Measurements from ENCODE around the gene TMEM9B. TPM values are rescaled to one million over a fixed set of nuclear protein-coding genes. Genes with fewer than 3 reads are reported as not detected.
A peak's percentile ranks its signal among the peaks of the same experiment; 100 is the strongest.
"Not testable (repeated sequence)": the region's sequence is repeated elsewhere in the genome, so short reads cannot be mapped to it uniquely, and the experiment has no call there.

TMEM9B gene
- total RNA-seq (2014; rRNA removed; shearing (Covaris generic)), result 8.5 and 9.9 TPM in 2 replicates

DNA sequence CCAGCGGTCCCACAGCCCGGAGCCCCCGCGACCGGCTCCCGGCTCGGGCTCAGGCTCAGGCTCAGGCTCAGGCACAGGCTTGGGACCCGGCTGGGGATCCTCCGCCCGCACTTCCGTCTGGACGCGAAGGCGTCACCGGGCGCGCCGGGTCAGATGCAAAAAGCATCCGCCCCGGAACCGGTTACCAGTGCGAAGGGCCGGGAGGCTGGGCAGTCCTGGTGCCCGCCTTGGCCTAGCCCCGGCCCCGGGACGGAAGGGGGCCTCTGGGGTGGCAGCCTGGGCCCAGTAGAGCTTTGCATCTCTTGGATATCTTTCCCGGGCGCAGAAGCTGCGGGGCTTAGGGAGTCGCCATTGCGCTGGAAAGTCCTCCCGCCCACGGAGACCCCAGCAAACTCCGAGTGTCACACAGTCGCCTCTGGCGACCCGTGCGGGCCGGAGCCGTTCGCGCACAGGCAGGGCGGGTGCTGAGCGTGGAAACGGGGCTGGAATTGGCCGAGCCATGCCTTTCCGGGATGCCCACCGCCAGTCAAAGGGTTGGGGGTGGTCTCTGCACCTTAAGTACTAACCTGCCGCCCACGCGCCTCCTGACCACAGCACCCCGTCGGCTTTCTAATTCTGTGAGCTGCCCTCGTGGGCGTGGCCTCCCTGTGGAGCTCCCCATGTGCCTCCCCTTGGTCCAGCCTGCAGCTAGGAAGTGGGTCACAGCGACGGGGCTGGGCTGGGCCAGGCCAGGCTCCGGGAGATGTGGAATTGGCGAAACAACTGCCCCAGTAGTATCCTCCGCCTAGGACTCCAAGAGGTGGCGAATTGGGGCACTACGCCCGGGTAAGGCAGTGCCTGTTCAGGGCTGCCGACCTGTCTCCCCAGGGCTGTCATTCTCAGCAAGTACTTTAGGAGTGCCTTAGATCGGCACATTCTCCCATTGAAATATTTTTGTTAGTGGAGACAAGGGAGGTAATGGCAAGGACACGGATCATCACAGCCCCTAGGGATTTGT is at the start of gene TMEM9B:
TSS of gene TMEM9B (minus strand) at position 119 of the 997 bp plus-strand sequence. CDS start 129 bp downstream, outside the sequence.
- Histone ChIP-seq H3K36me3 (replicated peaks; ENCODE audit: control insufficient read depth, insufficient read depth, low read length) (no peaks in the 10 kb centered on the region; the same call in 1 of the 2 replicates), H3K4me3 (ENCODE audit: insufficient read depth, low read depth, low read length) (peak within 1 kb of the TSS; percentile 93), H3K27me3 (ENCODE audit: control insufficient read depth, insufficient read depth, low read length) (no peaks in the 10 kb centered on the region)
- peak; percentile 94 for DNase-seq

DNA sequence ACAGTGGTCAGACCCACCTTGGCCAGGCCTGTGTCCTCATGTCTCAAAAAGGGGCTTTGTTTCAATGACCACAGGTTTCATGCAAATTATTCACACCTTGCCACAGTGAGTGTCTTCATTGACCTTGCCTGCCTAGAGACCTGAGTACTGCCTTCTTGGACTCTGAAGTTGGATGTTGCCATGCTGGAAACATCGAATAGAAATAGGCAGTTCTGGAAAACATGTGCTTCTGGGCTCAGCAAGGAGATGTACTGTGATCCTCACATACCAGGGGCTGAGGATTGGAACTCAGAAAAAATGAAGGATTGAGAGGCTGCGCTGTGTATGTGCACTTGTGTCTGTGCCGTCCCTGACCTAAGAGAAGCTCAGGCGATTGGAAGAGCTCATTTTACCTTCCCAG is 49.1 kb upstream of the TMEM9B start:
- no peak for DNase-seq
- no peak overlapping the region for H3K4me3 ChIP-seq (ENCODE audit: insufficient read depth, low read depth, low read length)
- H3K27me3 ChIP-seq (ENCODE audit: control insufficient read depth, insufficient read depth, low read length), result no peaks in the 10 kb centered on the region; the same call in 1 of the 2 replicates
- no peaks in the 10 kb centered on the region for H3K36me3 ChIP-seq (replicated peaks; ENCODE audit: control insufficient read depth, insufficient read depth, low read length)

- not testable (repeated sequence) for H3K36me3 ChIP-seq (replicated peaks; ENCODE audit: control insufficient read depth, insufficient read depth, low read length); H3K4me3 ChIP-seq (ENCODE audit: insufficient read depth, low read depth, low read length); DNase-seq
- peaks cover 24% of the 10 kb centered on the region for H3K27me3 ChIP-seq (ENCODE audit: control insufficient read depth, insufficient read depth, low read length)
Observed at GRCh38 chr11:9009538-9009937, 45.3 kb upstream of the TMEM9B start.

- Histone ChIP-seq H3K4me3 (ENCODE audit: insufficient read depth, low read depth, low read length) (no peak overlapping the region), H3K36me3 (replicated peaks; ENCODE audit: control insufficient read depth, insufficient read depth, low read length) (no peaks in the 10 kb centered on the region), H3K27me3 (ENCODE audit: control insufficient read depth, insufficient read depth, low read length) (peaks cover 33% of the 10 kb centered on the region)
- no peak for DNase-seq
Observed at GRCh38 chr11:9008661-9009060, 44.4 kb upstream of the TMEM9B start.

- H3K4me3 ChIP-seq (ENCODE audit: insufficient read depth, low read depth, low read length), result no peak overlapping the region
- H3K36me3 ChIP-seq (replicated peaks; ENCODE audit: control insufficient read depth, insufficient read depth, low read length), result no peaks in the 10 kb centered on the region
- peaks cover 39% of the 10 kb centered on the region for H3K27me3 ChIP-seq (ENCODE audit: control insufficient read depth, insufficient read depth, low read length)
- DNase-seq, result no peak
Observed at GRCh38 chr11:9008011-9008550, 43.8 kb upstream of the TMEM9B start.

- Histone ChIP-seq H3K27me3 (ENCODE audit: control insufficient read depth, insufficient read depth, low read length) (peaks cover 58% of the 10 kb centered on the region), H3K36me3 (replicated peaks; ENCODE audit: control insufficient read depth, insufficient read depth, low read length) (no peaks in the 10 kb centered on the region), H3K4me3 (ENCODE audit: insufficient read depth, low read depth, low read length) (no peak overlapping the region)
- DNase-seq, result no peak
Observed at GRCh38 chr11:9005087-9005486, 40.8 kb upstream of the TMEM9B start.

GRCh38 chr11:9004183-9004926 is 40.1 kb upstream of the TMEM9B start:
- peaks cover 58% of the 10 kb centered on the region for H3K27me3 ChIP-seq (ENCODE audit: control insufficient read depth, insufficient read depth, low read length)
- H3K36me3 ChIP-seq (replicated peaks; ENCODE audit: control insufficient read depth, insufficient read depth, low read length), result no peaks in the 10 kb centered on the region
- DNase-seq, result peak; percentile 90
- peak overlapping the region; percentile 57 for H3K4me3 ChIP-seq (ENCODE audit: insufficient read depth, low read depth, low read length)

DNA sequence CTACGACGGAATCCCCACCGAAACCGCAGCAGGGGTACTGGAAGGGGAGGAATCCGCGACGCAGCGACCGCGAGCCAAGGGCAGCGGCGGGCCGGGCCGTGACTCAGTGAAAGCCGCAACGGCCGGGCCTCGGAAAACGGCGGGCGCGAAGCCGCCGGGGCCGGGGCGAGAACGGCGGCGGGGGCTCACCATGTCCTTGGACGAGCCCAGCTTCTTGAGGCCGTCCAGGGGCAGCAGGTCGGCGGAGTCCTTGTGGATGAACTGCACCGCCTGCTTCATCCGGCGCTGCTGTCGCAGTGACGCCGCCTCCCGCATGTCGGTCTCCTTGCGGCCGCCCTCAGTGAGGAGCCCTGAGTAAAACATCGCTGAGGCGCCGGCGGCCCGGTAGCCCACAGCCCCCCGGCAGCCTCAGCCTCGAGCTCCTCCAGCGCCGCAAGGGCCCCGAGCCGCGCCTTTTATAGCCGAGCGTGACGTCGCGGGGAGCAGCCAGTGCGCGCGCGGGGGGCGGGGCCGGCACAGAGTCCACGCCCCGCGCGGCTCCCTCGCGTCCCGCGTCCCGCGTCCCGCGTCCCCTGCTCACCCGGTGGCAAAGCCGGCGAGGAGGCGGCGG is 39.4 kb upstream of the TMEM9B start, which contains the start of gene NRIP3:
TSS of gene NRIP3 (minus strand) at position 429 of the 610 bp plus-strand sequence. CDS start at position 363, 66 bp downstream.
- peaks cover 58% of the 10 kb centered on the region for H3K27me3 ChIP-seq (ENCODE audit: control insufficient read depth, insufficient read depth, low read length)
- H3K4me3 ChIP-seq (ENCODE audit: insufficient read depth, low read depth, low read length), result peak within 1 kb of the TSS; percentile 57
- H3K36me3 ChIP-seq (replicated peaks; ENCODE audit: control insufficient read depth, insufficient read depth, low read length), result no peaks in the 10 kb centered on the region
- peak; percentile 91 for DNase-seq

DNA sequence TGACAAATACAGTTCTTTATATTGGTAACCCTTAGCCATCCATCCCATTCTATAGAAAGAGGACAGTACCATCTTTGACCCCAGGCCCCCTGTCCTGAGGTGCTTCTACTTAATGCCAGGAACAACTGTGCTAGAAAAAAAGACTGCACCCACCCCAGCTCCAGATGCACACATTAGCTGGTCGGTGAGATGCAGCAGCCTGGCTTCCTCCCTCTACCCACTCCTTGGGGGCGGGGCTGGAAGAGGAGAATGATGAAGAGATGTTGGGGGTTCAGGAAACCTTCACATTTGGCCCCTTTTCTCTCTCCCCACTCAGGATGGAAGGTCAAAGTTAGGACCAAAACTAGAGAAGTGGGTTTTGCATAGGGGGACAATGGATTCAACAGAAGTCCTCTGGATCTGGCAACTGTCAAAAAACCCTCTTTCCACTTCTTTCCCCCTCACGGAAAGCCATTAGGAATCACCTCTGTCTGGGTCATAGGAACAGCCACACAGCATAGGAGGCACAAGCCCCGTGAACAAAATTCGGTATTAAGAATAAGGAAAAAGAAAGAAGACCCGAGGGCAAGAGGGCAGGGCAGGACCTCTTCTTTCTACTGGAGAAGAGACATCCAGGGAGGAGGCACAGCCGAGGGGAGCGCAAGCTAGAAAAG is 38.8 kb upstream of the TMEM9B start:
- H3K36me3 ChIP-seq (replicated peaks; ENCODE audit: control insufficient read depth, insufficient read depth, low read length), result no peaks in the 10 kb centered on the region
- peaks cover 58% of the 10 kb centered on the region for H3K27me3 ChIP-seq (ENCODE audit: control insufficient read depth, insufficient read depth, low read length)
- DNase-seq, result peak; percentile 40
- H3K4me3 ChIP-seq (ENCODE audit: insufficient read depth, low read depth, low read length), result peak overlapping the region; percentile 57

DNA sequence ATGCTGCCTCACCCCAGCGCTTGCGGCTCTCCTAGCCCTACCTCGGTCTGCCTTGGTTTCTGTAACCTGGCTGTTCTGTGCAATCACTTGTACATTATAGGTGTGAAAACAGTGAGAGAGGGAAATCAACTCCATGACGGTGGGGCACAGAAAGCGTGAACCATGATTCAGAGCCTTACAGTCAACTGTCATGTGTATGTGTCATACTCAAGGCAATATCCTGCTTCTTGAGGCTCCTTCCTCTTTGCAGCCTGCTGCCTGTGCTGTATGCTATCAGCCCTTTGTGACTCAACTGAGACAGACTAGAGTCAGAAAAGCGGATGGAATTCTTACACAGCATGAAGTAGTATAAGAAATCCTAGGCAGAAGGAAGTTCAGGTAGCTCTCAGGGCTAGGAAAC is 37.5 kb upstream of the TMEM9B start:
- Histone ChIP-seq H3K4me3 (ENCODE audit: insufficient read depth, low read depth, low read length) (no peak overlapping the region), H3K36me3 (replicated peaks; ENCODE audit: control insufficient read depth, insufficient read depth, low read length) (no peaks in the 10 kb centered on the region), H3K27me3 (ENCODE audit: control insufficient read depth, insufficient read depth, low read length) (peaks cover 54% of the 10 kb centered on the region)
- DNase-seq, result no peak

DNA sequence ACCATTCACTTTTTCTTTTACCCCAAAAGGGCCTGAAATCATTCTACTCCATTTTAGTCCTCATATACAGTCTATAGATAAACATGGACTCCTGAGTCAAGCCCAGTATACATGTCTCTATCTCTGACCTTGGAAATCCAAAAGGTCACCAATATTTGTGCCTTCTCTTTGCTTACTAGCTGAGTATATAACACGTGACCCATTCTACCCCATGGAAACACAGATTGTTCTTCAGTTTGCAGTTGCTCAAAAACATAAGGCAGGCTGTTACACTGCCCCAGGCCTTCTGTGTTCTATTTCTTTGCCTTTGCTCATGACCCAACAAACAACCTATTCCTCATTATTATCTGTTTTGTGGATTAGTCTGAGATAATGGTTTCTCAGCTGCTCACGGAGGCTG is 33.8 kb upstream of the TMEM9B start:
- H3K4me3 ChIP-seq (ENCODE audit: insufficient read depth, low read depth, low read length), result no peak overlapping the region
- H3K36me3 ChIP-seq (replicated peaks; ENCODE audit: control insufficient read depth, insufficient read depth, low read length), result no peaks in the 10 kb centered on the region
- DNase-seq, result no peak
- peaks cover 18% of the 10 kb centered on the region for H3K27me3 ChIP-seq (ENCODE audit: control insufficient read depth, insufficient read depth, low read length)

DNA sequence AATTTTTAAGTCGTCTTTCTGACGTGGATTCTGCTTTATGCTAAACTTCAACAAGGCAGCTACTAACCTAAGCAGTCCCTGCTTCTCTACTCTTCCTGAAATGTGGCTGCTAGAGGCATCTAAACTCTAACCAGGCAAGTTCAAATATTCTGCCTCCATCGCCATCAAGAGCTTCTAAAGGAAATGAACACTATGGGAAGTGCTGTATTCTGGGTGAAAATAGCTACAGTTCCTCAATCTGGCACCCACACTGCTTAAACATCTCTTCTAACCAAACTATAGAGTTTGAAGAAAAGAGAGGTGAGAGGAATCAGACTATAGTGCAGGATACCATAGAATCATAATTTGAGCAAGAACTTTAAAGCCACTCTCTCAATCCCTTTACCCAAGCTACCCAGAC is 33.2 kb upstream of the TMEM9B start:
- Histone ChIP-seq H3K36me3 (replicated peaks; ENCODE audit: control insufficient read depth, insufficient read depth, low read length) (no peaks in the 10 kb centered on the region), H3K27me3 (ENCODE audit: control insufficient read depth, insufficient read depth, low read length) (peaks cover 13% of the 10 kb centered on the region), H3K4me3 (ENCODE audit: insufficient read depth, low read depth, low read length) (no peak overlapping the region)
- DNase-seq, result no peak

DNA sequence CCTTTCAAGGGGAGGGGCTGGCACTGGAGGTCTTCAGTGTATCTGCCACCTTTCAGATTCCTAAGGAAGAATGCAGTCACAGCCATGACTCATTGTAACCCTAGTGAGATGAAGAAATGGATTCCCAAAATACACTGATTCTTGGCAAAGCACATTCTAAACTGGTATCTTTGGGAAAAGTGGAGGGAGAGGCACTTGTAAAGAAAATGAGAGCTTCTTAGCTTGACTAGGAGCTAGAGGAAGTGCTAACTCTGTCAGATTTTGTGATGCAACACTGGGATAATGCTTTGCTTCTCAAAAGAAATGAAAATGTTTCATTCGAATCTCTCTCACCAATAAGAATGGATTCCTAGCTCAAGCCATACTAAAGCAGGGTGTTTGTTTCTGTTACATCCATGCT is 25.2 kb upstream of the TMEM9B start:
- no peaks in the 10 kb centered on the region for H3K27me3 ChIP-seq (ENCODE audit: control insufficient read depth, insufficient read depth, low read length)
- no peaks in the 10 kb centered on the region for H3K36me3 ChIP-seq (replicated peaks; ENCODE audit: control insufficient read depth, insufficient read depth, low read length)
- no peak overlapping the region for H3K4me3 ChIP-seq (ENCODE audit: insufficient read depth, low read depth, low read length)
- peak; percentile 26 for DNase-seq
